Mesodermal cell (in vitro differentiated cells): Measurements from ENCODE around the gene SLC6A19.

Experiments
- H3K27ac ChIP-seq: 2 replicates; pipeline ENCODE4 v1.7.0; 2013; ENCODE audit warnings: mild to moderate bottlenecking, low read depth, low read length, moderate library complexity; ENCODE audit not compliant: severe bottlenecking
- H3K36me3 ChIP-seq: 2 replicates; pipeline ENCODE4 v1.7.1; 2013; ENCODE audit warnings: mild to moderate bottlenecking, low read length, moderate library complexity; ENCODE audit not compliant: control insufficient read depth, insufficient read depth
- H3K4me1 ChIP-seq: one replicate; pipeline ENCODE4 v1.7.1; 2013; ENCODE audit warnings: mild to moderate bottlenecking, low read length; ENCODE audit not compliant: insufficient read depth, control insufficient read depth, poor library complexity, severe bottlenecking
- H3K4me3 ChIP-seq: 2 replicates; pipeline ENCODE4 v1.7.0; 2013; ENCODE audit warnings: low read length, control low read depth, mild to moderate bottlenecking; ENCODE audit not compliant: insufficient read depth, poor library complexity, severe bottlenecking; ENCODE audit errors: extremely low read depth
- H3K9me3 ChIP-seq: 2 replicates; pipeline ENCODE4 v1.7.1; 2013; ENCODE audit warnings: mild to moderate bottlenecking, low read length, moderate library complexity; ENCODE audit not compliant: control insufficient read depth
- WGBS, 2 experiments: methylation state at CpG; one replicate each; pipeline ENCODE4 v1.1.5; 2013; ENCODE audit warnings: missing lambda C conversion rate in 2 of 2; ENCODE audit not compliant: insufficient coverage in 2 of 2; 5-methylcytosine and 5-hydroxymethylcytosine counted together

Gene SLC6A19

GRCh38 chr5:1211701-1212100 is 10.3 kb downstream of the SLC6A19 start:
- 88 to 92% methylated on average over 7 to 9 of the region's 9 CpGs for WGBS, 2 experiments
- no peak overlapping the region for H3K27ac ChIP-seq
- H3K9me3 ChIP-seq = no peaks in the 10 kb centered on the region
- no peak overlapping the region for H3K4me3 ChIP-seq
- peaks cover 4% of the 10 kb centered on the region for H3K4me1 ChIP-seq
- H3K36me3 ChIP-seq = no peaks in the 10 kb centered on the region

GRCh38 chr5:1212271-1212670 is 10.9 kb downstream of the SLC6A19 start:
- Histone ChIP-seq H3K4me1 (peaks cover 3% of the 10 kb centered on the region), H3K9me3 (no peaks in the 10 kb centered on the region), H3K27ac (no peak overlapping the region), H3K4me3 (no peak overlapping the region), H3K36me3 (no peaks in the 10 kb centered on the region)
- WGBS, 2 experiments = 91 to 96% methylated on average over 16 to 20 of the region's 20 CpGs

GRCh38 chr5:1212881-1213280 is 11.5 kb downstream of the SLC6A19 start:
- Histone ChIP-seq H3K27ac (no peak overlapping the region), H3K36me3 (no peaks in the 10 kb centered on the region), H3K4me3 (no peak overlapping the region), H3K4me1 (no peaks in the 10 kb centered on the region), H3K9me3 (no peaks in the 10 kb centered on the region)
- WGBS, 2 experiments = 97 to 100% methylated on average over 1 to 4 of the region's 18 CpGs

- H3K4me1 ChIP-seq = no peaks in the 10 kb centered on the region
- WGBS, 2 experiments = 88 to 89% methylated on average over 22 to 23 of the region's 25 CpGs
- H3K36me3 ChIP-seq = no peaks in the 10 kb centered on the region
- no peaks in the 10 kb centered on the region for H3K9me3 ChIP-seq
- H3K4me3 ChIP-seq = no peak overlapping the region
- no peak overlapping the region for H3K27ac ChIP-seq
These were observed 12.2 kb downstream of the SLC6A19 start for GRCh38 chr5:1213508-1214162.

- 79 to 83% methylated on average over 9 to 22 of the region's 22 CpGs for WGBS, 2 experiments
- Histone ChIP-seq H3K36me3 (no peaks in the 10 kb centered on the region), H3K27ac (no peak overlapping the region), H3K4me3 (no peak overlapping the region), H3K4me1 (no peaks in the 10 kb centered on the region), H3K9me3 (no peaks in the 10 kb centered on the region)
These were observed 13.0 kb downstream of the SLC6A19 start for GRCh38 chr5:1214163-1214935.

GRCh38 chr5:1214936-1215220 is 13.5 kb downstream of the SLC6A19 start:
- no peak overlapping the region for H3K4me3 ChIP-seq
- H3K4me1 ChIP-seq = no peaks in the 10 kb centered on the region
- WGBS, 2 experiments = 92% methylated on average over 1 of the region's 2 CpGs; no CpG with 5 or more reads in 1 of the 2 experiments
- no peaks in the 10 kb centered on the region for H3K36me3 ChIP-seq
- H3K9me3 ChIP-seq = no peaks in the 10 kb centered on the region
- H3K27ac ChIP-seq = no peak overlapping the region

GRCh38 chr5:1215320-1216096 is 14.1 kb downstream of the SLC6A19 start:
- no peak overlapping the region for H3K27ac ChIP-seq
- no peaks in the 10 kb centered on the region for H3K36me3 ChIP-seq
- no peaks in the 10 kb centered on the region for H3K4me1 ChIP-seq
- 91 to 93% methylated on average over 23 of the region's 23 CpGs for WGBS, 2 experiments
- H3K9me3 ChIP-seq = no peaks in the 10 kb centered on the region
- no peak overlapping the region for H3K4me3 ChIP-seq

- Histone ChIP-seq H3K4me1 (no peaks in the 10 kb centered on the region), H3K9me3 (no peaks in the 10 kb centered on the region), H3K4me3 (no peak overlapping the region), H3K36me3 (no peaks in the 10 kb centered on the region), H3K27ac (no peak overlapping the region)
- WGBS, 2 experiments = 90 to 94% methylated on average over 38 of the region's 38 CpGs
These were observed 15.0 kb downstream of the SLC6A19 start for GRCh38 chr5:1216211-1216917.

- H3K27ac ChIP-seq = no peak overlapping the region
- no peaks in the 10 kb centered on the region for H3K9me3 ChIP-seq
- H3K36me3 ChIP-seq = no peaks in the 10 kb centered on the region
- 84 to 92% methylated on average over 8 to 16 of the region's 18 CpGs for WGBS, 2 experiments
- H3K4me3 ChIP-seq = no peak overlapping the region
- no peaks in the 10 kb centered on the region for H3K4me1 ChIP-seq
These were observed 15.5 kb downstream of the SLC6A19 start for GRCh38 chr5:1216918-1217295.

GRCh38 chr5:1217596-1218206 is 16.3 kb downstream of the SLC6A19 start:
- Histone ChIP-seq H3K36me3 (no peaks in the 10 kb centered on the region), H3K4me1 (no peaks in the 10 kb centered on the region), H3K27ac (no peak overlapping the region), H3K4me3 (no peak overlapping the region), H3K9me3 (no peaks in the 10 kb centered on the region)
- WGBS, 2 experiments = 68 to 79% methylated on average over 17 to 22 of the region's 24 CpGs
